ENCODE measurements around the gene LAD1. TPM values are rescaled to one million over a fixed set of nuclear protein-coding genes. Genes with fewer than 3 reads are reported as not detected.

Gene LAD1
- total and polyA plus RNA-seq, 9 of the 15 experiments (the other 6 are each of a cell fraction or from before 2014, with no cell fraction given), result 0.31 TPM; not detected in 8

DNA sequence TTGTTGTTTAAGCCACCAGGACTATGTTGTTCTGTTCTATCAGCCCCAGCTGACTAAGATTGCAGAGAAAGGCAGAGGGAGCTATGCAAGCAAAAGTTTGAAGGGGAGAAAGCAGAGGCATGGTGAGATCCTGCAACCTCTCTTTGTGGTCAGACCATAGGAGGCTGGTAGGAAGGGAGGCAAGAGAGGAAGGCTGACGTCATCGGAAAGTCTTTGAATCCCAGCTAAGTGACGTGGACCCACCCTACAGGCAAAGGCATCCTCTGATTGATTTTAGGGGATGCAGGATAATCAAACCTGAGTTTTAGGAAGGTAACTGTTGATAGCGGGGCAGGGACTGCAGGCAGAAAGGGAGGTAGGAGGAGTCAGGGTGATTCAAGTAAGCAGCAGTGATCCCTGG, 45.7 kb upstream of the LAD1 start:
- Histone ChIP-seq H4K20me1 (replicated peaks; ENCODE audit: control insufficient read depth, insufficient read depth, low read length) (no peaks in the 10 kb centered on the region), H3K9me3 (replicated peaks; ENCODE audit: control insufficient read depth, insufficient read depth, low read depth, low read length) (no peaks in the 10 kb centered on the region), H3K27ac (ENCODE audit: extremely low read depth, low read depth, low read length) (no peak overlapping the region), H2AFZ (ENCODE audit: low read depth, low read length) (no peak overlapping the region), H3K9ac (ENCODE audit: insufficient read depth in 1 of 2, low read depth in 2 of 2, low read length in 2 of 2) (no peak overlapping the region), H3K4me3 (no peak overlapping the region), H3K27me3 (ENCODE audit: control insufficient read depth in 2 of 2, insufficient read depth in 2 of 2, low read length in 2 of 2) (peaks cover 8 to 19% of the 10 kb centered on the region in 2 experiments; a peak in 4 of 5 replicates), H3K79me2 (ENCODE audit: control insufficient read depth, insufficient read depth, low read length) (no peaks in the 10 kb centered on the region), H3K9me1 (ENCODE audit: control insufficient read depth, insufficient read depth, low read length) (no peaks in the 10 kb centered on the region), H3K4me1 (replicated peaks in 1 of 2; ENCODE audit: control insufficient read depth in 2 of 2, insufficient read depth in 2 of 2, low read length in 2 of 2) (peaks cover 0 to 7% of the 10 kb centered on the region in 2 experiments; a peak in 2 of 5 replicates), H3K36me3 (ENCODE audit: control insufficient read depth, insufficient read depth, low read length) (no peaks in the 10 kb centered on the region), H3K4me2 (ENCODE audit: insufficient read depth, low read length) (no peak overlapping the region)
- in situ Hi-C loops (cut with MboI) (loop anchor here (5.0 kb wide), 1 partner anchor 68 kb away; no protein-coding TSS in a partner anchor), intact Hi-C loops (cut with micrococcal nuclease) (loop anchor here (10.0 kb wide), 1 partner anchor 350 kb away; no protein-coding TSS in a partner anchor)
- POLR2A ChIA-PET, result interaction anchor here (0.7 to 1.2 kb wide), 4 partner anchors 9 to 245 kb away, joined by 3 read pairs; no protein-coding TSS in a partner anchor
- BruUV-seq (replicated peaks), result no TSS peak
- DNase-seq (ENCODE audit: extremely low read depth in 1 of 4, low spot score in 3 of 4) (peak in 1 of 4 experiments; percentile 35), FAIRE-seq (no peak), ATAC-seq (no peak)
- WGBS (ENCODE audit: insufficient coverage, low coverage, missing lambda C conversion rate), result 2% methylated on average over 4 of the region's 4 CpGs
- CTCF ChIA-PET (ENCODE audit: low intra/inter-chr PET ratio), result interaction anchor here (8.0 kb wide), 1 partner anchor 37 kb away, joined by 90 read pairs; no protein-coding TSS in a partner anchor
- TF ChIP-seq RBM17 (IDR thresholded peaks at IDR 0.05; ENCODE audit: borderline replicate concordance, low read depth, low read length) (no peak), ZNF512 (tag; IDR thresholded peaks at IDR 0.05) (no peak), NBN (IDR thresholded peaks at IDR 0.05; ENCODE audit: low read depth) (no peak), POLR2AphosphoS5 (IDR thresholded peaks at IDR 0.05; ENCODE audit: control insufficient read depth, insufficient read depth, low read depth, low read length) (no peak), JUNB (CRISPR knock-in tag; conservative IDR thresholded peaks at IDR 0.05) (peak; percentile 63; the same call in 1 of the 2 replicates), CBFB (CRISPR knock-in tag; IDR thresholded peaks at IDR 0.05) (no peak), RB1 (IDR thresholded peaks at IDR 0.05; ENCODE audit: low read depth) (0 out of 2 replicates have a peak, but pooled peaks have one; percentile 21), TCF7 (IDR thresholded peaks at IDR 0.05; ENCODE audit: borderline replicate concordance) (no peak), EP300 (IDR thresholded peaks at IDR 0.05; ENCODE audit: low read length) (no peak), MCM3 (IDR thresholded peaks at IDR 0.05) (no peak), CHD4 (IDR thresholded peaks at IDR 0.05; ENCODE audit: insufficient read depth, insufficient replicate concordance, low read depth, low read length, poor library complexity, severe bottlenecking) (no peak), CSDE1 (IDR thresholded peaks at IDR 0.05) (no peak), JUND (IDR thresholded peaks at IDR 0.05; ENCODE audit: borderline replicate concordance, low read depth, low read length) (peak; percentile 78), JUND (tag; IDR thresholded peaks at IDR 0.05; ENCODE audit: borderline replicate concordance, low read depth, low read length) (peak; percentile 91)
- TF ChIP-seq, protein P1, sequence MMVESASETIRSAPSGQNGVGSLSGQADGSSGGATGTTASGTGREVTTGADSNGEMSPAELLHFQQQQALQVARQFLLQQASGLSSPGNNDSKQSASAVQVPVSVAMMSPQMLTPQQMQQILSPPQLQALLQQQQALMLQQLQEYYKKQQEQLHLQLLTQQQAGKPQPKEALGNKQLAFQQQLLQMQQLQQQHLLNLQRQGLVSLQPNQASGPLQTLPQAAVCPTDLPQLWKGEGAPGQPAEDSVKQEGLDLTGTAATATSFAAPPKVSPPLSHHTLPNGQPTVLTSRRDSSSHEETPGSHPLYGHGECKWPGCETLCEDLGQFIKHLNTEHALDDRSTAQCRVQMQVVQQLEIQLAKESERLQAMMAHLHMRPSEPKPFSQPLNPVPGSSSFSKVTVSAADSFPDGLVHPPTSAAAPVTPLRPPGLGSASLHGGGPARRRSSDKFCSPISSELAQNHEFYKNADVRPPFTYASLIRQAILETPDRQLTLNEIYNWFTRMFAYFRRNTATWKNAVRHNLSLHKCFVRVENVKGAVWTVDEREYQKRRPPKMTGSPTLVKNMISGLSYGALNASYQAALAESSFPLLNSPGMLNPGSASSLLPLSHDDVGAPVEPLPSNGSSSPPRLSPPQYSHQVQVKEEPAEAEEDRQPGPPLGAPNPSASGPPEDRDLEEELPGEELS (CRISPR knock-in tag; IDR thresholded peaks at IDR 0.05; ENCODE audit: borderline replicate concordance), result no peak
- TF ChIP-seq, protein P2, sequence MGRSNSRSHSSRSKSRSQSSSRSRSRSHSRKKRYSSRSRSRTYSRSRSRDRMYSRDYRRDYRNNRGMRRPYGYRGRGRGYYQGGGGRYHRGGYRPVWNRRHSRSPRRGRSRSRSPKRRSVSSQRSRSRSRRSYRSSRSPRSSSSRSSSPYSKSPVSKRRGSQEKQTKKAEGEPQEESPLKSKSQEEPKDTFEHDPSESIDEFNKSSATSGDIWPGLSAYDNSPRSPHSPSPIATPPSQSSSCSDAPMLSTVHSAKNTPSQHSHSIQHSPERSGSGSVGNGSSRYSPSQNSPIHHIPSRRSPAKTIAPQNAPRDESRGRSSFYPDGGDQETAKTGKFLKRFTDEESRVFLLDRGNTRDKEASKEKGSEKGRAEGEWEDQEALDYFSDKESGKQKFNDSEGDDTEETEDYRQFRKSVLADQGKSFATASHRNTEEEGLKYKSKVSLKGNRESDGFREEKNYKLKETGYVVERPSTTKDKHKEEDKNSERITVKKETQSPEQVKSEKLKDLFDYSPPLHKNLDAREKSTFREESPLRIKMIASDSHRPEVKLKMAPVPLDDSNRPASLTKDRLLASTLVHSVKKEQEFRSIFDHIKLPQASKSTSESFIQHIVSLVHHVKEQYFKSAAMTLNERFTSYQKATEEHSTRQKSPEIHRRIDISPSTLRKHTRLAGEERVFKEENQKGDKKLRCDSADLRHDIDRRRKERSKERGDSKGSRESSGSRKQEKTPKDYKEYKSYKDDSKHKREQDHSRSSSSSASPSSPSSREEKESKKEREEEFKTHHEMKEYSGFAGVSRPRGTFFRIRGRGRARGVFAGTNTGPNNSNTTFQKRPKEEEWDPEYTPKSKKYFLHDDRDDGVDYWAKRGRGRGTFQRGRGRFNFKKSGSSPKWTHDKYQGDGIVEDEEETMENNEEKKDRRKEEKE (IDR thresholded peaks at IDR 0.05; ENCODE audit: borderline replicate concordance in 1 of 2, control insufficient read depth in 1 of 2, low read depth in 2 of 2, low read length in 1 of 2), result no peak

Measured in K562 (cell line).